HepG2 (cell line): ENCODE results near the gene PEMT. TPM values are rescaled to one million over a fixed set of nuclear protein-coding genes. Genes with fewer than 3 reads are reported as not detected.

Experiments used
- ARID2 ChIP-seq: sonication (generic); formaldehyde crosslinking; IDR thresholded peaks from 2 replicates; pipeline ENCODE4 v1.8.1; 2022; ENCODE audit warnings: mild to moderate bottlenecking, missing genetic modification reagents, borderline replicate concordance
- CEBPB ChIP-seq: IDR thresholded peaks from 2 replicates; pipeline ENCODE4 v1.6.1; 2011; ENCODE audit warnings: low read depth, low read length, improper control_type of control experiment, borderline replicate concordance
- DNMT3B ChIP-seq: conservative IDR thresholded peaks from 2 replicates; pipeline ENCODE4 v1.6.1; 2016; ENCODE audit warnings: missing biosample characterization, control low read depth
- DPF2 ChIP-seq: sonication (generic); formaldehyde crosslinking; IDR thresholded peaks from 2 replicates; pipeline ENCODE4 v1.4.0; 2020; ENCODE audit warnings: mild to moderate bottlenecking, low read depth, missing genetic modification reagents, borderline replicate concordance
- EP300 ChIP-seq, 3 experiments: sonication (generic) in 1 of 3; formaldehyde crosslinking in 1 of 3; IDR thresholded peaks; 2 replicates each; pipeline versions ENCODE4 v1.5.1 to v1.6.1; 2011 to 2020; ENCODE audit warnings: low read depth in 2 of 3, low read length in 2 of 3, borderline replicate concordance in 1 of 3, improper control_type of control experiment in 1 of 3, mild to moderate bottlenecking in 1 of 3, missing genetic modification reagents in 1 of 3, moderate library complexity in 1 of 3
- GABPA ChIP-seq, 2 experiments: IDR thresholded peaks; 2 replicates each; pipeline ENCODE4 v1.6.1; 2011 to 2016; ENCODE audit warnings: low read depth in 2 of 2, low read length in 1 of 2, missing biosample characterization in 1 of 2, missing genetic modification characterization in 1 of 2
- GABPB1 ChIP-seq: IDR thresholded peaks from 2 replicates; pipeline ENCODE4 v1.6.1; 2016; ENCODE audit warnings: mild to moderate bottlenecking, missing genetic modification reagents, moderate library complexity, missing compliant biosample characterization
- HDAC1 ChIP-seq: sonication (generic); formaldehyde crosslinking; IDR thresholded peaks from 2 replicates; pipeline ENCODE4 v1.5.1; 2020; ENCODE audit warnings: mild to moderate bottlenecking, missing genetic modification reagents
- JUND ChIP-seq: sonication (generic); formaldehyde crosslinking; IDR thresholded peaks from 2 replicates; pipeline ENCODE4 v1.8.0; 2022; ENCODE audit warnings: mild to moderate bottlenecking, missing genetic modification reagents
- NCOA2 ChIP-seq: sonication (generic); formaldehyde crosslinking; IDR thresholded peaks from 2 replicates; pipeline ENCODE4 v1.8.0; 2022; ENCODE audit warnings: inconsistent platforms
- NCOR1 ChIP-seq: fragments of 200-600 bp; sonication (generic); IDR thresholded peaks from 2 replicates; pipeline ENCODE4 v1.7.0; 2017; ENCODE audit warnings: antibody characterized with exemption, low read length, borderline replicate concordance
- NFE2L2 ChIP-seq: fragments of 150-350 bp; IDR thresholded peaks from 2 replicates; pipeline ENCODE4 v1.6.1; 2014; ENCODE audit warnings: low read length
- NR2F2 ChIP-seq: IDR thresholded peaks from 2 replicates; pipeline ENCODE4 v1.6.1; 2012; ENCODE audit warnings: low read depth, inconsistent platforms, borderline replicate concordance
- PHB2 ChIP-seq: fragments of 450-650 bp; IDR thresholded peaks from 2 replicates; pipeline ENCODE4 v1.6.1; 2018; ENCODE audit not compliant: partially characterized antibody
- PPARG ChIP-seq: conservative IDR thresholded peaks from 2 replicates; pipeline ENCODE4 v1.6.1; 2016; ENCODE audit warnings: missing biosample characterization, missing genetic modification reagents
- TARDBP ChIP-seq: sonication (generic); formaldehyde crosslinking; IDR thresholded peaks from 2 replicates; pipeline ENCODE4 v1.8.0; 2022; ENCODE audit warnings: mild to moderate bottlenecking, missing genetic modification reagents
- TOE1 ChIP-seq: sonication (generic); formaldehyde crosslinking; IDR thresholded peaks from 2 replicates; pipeline ENCODE4 v1.4.0; 2020; ENCODE audit warnings: mild to moderate bottlenecking, missing genetic modification reagents
- TOPORS ChIP-seq: sonication (generic); formaldehyde crosslinking; IDR thresholded peaks from 2 replicates; pipeline ENCODE4 v1.8.0; 2023; ENCODE audit warnings: mild to moderate bottlenecking, missing genetic modification reagents
- XRCC5 ChIP-seq: fragments of 200-400 bp; formaldehyde crosslinking; optimal IDR thresholded peaks from 2 replicates; pipeline ENCODE3; 2017; ENCODE audit warnings: mild to moderate bottlenecking, low read length
- ZNF10 ChIP-seq: sonication (generic); formaldehyde crosslinking; IDR thresholded peaks from 2 replicates; pipeline ENCODE4 v1.4.0; 2020; ENCODE audit warnings: mild to moderate bottlenecking, low read depth, missing genetic modification reagents, borderline replicate concordance
- ZNF12 ChIP-seq: sonication (generic); formaldehyde crosslinking; IDR thresholded peaks from 2 replicates; pipeline ENCODE4 v1.5.0; 2020; ENCODE audit warnings: missing genetic modification reagents
- ZNF605 ChIP-seq: sonication (generic); formaldehyde crosslinking; IDR thresholded peaks from 2 replicates; pipeline ENCODE4 v1.8.0; 2022; ENCODE audit warnings: mild to moderate bottlenecking, missing genetic modification reagents
- ZNF607 ChIP-seq: sonication (generic); formaldehyde crosslinking; IDR thresholded peaks from 2 replicates; pipeline ENCODE4 v1.5.1; 2020; ENCODE audit warnings: missing genetic modification reagents, mild to moderate bottlenecking, borderline replicate concordance
- ZNF678 ChIP-seq: sonication (generic); formaldehyde crosslinking; IDR thresholded peaks from 2 replicates; pipeline ENCODE4 v1.4.0; 2020; ENCODE audit warnings: mild to moderate bottlenecking, missing genetic modification reagents
- ZNF776 ChIP-seq: sonication (generic); formaldehyde crosslinking; IDR thresholded peaks from 2 replicates; pipeline ENCODE4 v1.4.0; 2020; ENCODE audit warnings: mild to moderate bottlenecking, missing genetic modification reagents
- polyA plus RNA-seq, 8 experiments: library from polyadenylated mRNA; depleted of rRNA in 3 of 8; stranded (reverse) in 7 of 8; unstranded in 1 of 8; fragments of >200 nt; fragmentation: Illumina TruSeq in 4 of 8; extraction: Trizol in 4 of 8; gene quantifications; 2 replicates each; pipeline versions ENCODE4 v1.2.1 to v1.2.3, GENCODE V29; 2011 to 2016; ENCODE audit warnings: low read depth in 4 of 8, missing spikeins in 1 of 8, mixed read lengths in 1 of 8; ENCODE audit not compliant: insufficient read depth in 1 of 8
- total RNA-seq, 5 experiments: library from RNA; depleted of rRNA; stranded (reverse); fragments of >200 nt; fragmentation: Illumina TruSeq; extraction: Trizol; gene quantifications; 2 replicates each; pipeline ENCODE4 v1.2.3, GENCODE V29; 2016; ENCODE audit warnings: low read depth in 1 of 5
- TF ChIP-seq, protein P1 (sequence below): sonication (generic); formaldehyde crosslinking; IDR thresholded peaks from 2 replicates; pipeline ENCODE4 v1.5.1; 2020; ENCODE audit warnings: mild to moderate bottlenecking, moderate library complexity, missing genetic modification reagents
- TF ChIP-seq, protein P2 (sequence below): sonication (generic); formaldehyde crosslinking; IDR thresholded peaks from 2 replicates; pipeline ENCODE4 v1.8.1; 2023; ENCODE audit warnings: mild to moderate bottlenecking, missing genetic modification reagents
- TF ChIP-seq, protein P3 (sequence below): sonication (generic); formaldehyde crosslinking; IDR thresholded peaks from 2 replicates; pipeline ENCODE4 v1.8.1; 2023; ENCODE audit warnings: mild to moderate bottlenecking, missing genetic modification reagents, borderline replicate concordance

PEMT gene
- total and polyA plus RNA-seq, 2 of the 13 experiments (the other 11 are each of a cell fraction or from before 2014, with no cell fraction given), result 31.7 to 43.6 TPM

DNA sequence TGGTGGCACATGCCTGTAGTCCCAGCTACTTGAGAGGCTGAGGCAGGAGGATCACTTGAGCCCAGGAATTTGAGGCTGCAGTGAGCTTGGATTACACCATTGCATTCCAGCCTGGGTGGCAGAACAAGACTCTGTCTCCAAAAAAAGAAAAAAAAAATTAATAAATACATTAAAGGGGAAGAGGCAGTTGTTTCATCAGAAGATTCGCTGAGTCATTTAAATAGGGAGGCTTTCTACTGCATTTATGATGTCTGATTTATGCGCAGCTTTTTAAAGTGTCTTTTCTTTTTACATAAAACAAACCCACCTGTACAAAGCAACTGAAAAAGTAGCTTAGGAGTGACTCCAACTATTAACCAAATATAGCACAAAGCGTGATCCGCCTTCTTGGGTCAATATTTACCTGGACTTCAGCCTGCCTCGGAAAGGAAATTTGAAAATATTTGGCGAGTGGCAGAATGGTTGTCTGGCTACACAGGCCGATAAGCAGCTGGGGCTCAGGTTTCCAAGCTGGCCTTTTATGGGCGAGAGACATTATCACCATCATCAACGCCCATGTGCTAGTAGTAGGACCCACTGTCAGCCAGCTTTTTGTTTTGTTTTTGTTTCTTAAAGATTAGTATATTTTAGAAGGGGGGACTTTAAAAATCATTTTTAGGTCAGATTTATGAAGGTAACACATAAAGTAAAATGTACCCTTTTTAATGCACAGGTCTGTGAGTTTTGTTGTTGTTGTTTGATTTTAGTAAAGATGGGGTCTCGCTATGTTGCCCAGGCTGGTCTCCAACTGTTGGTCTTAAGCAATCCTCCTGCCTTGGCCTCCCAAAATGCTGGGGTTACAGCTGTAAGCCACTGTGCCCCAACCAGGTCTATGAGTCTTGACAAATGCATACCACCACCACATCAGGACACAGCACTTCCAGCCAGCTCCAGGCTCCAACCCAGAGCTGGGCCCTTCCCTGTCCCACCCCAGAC lies 52.8 kb downstream of the PEMT start (continued):
- TF ChIP-seq EP300 (IDR thresholded peaks at IDR 0.05; ENCODE audit: low read depth in 2 of 2, low read length in 2 of 2) (peak; percentile 79 to 97; a peak in 2 of 4 replicates), EP300 (CRISPR knock-in tag; IDR thresholded peaks at IDR 0.05; ENCODE audit: borderline replicate concordance) (peak; percentile 89), HDAC1 (CRISPR knock-in tag) (peak; percentile 64), ZNF607 (CRISPR knock-in tag) (no peak), NR2F2 (no peak; the same call in 1 of the 2 replicates), ZNF10 (no peak), ARID2 (CRISPR knock-in tag) (peak; percentile 85; the same call in 1 of the 2 replicates), TOPORS (CRISPR knock-in tag) (0 out of 2 replicates have a peak, but pooled peaks have one; percentile 57), ZNF678 (CRISPR knock-in tag) (no peak), XRCC5 (peak; percentile 26), DNMT3B (CRISPR knock-in tag) (peak; percentile 74; the same call in 1 of the 2 replicates), PPARG (CRISPR knock-in tag) (peak; percentile 68; the same call in 1 of the 2 replicates), NFE2L2 (peak; percentile 97), CEBPB (no peak), ZNF776 (CRISPR knock-in tag) (no peak), ZNF12 (no peak), PHB2 (no peak), GABPB1 (CRISPR knock-in tag) (peak; percentile 13; the same call in 1 of the 2 replicates), NCOR1 (peak; percentile 91; the same call in 1 of the 2 replicates), TOE1 (CRISPR knock-in tag) (peak; percentile 38; the same call in 1 of the 2 replicates), TARDBP (CRISPR knock-in tag) (peak; percentile 92), ZNF605 (CRISPR knock-in tag) (0 out of 2 replicates have a peak, but pooled peaks have one; percentile 42), GABPA (IDR thresholded peaks at IDR 0.05; ENCODE audit: low read depth, low read length) (no peak), GABPA (CRISPR knock-in tag; IDR thresholded peaks at IDR 0.05; ENCODE audit: low read depth) (peak; percentile 39; the same call in 1 of the 2 replicates), NCOA2 (CRISPR knock-in tag) (peak; percentile 95), JUND (no peak), DPF2 (CRISPR knock-in tag) (peak; percentile 82)
- TF ChIP-seq, protein P1, sequence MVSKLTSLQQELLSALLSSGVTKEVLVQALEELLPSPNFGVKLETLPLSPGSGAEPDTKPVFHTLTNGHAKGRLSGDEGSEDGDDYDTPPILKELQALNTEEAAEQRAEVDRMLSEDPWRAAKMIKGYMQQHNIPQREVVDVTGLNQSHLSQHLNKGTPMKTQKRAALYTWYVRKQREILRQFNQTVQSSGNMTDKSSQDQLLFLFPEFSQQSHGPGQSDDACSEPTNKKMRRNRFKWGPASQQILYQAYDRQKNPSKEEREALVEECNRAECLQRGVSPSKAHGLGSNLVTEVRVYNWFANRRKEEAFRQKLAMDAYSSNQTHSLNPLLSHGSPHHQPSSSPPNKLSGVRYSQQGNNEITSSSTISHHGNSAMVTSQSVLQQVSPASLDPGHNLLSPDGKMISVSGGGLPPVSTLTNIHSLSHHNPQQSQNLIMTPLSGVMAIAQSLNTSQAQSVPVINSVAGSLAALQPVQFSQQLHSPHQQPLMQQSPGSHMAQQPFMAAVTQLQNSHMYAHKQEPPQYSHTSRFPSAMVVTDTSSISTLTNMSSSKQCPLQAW (CRISPR knock-in tag), result peak; percentile 78
- TF ChIP-seq, protein P2, sequence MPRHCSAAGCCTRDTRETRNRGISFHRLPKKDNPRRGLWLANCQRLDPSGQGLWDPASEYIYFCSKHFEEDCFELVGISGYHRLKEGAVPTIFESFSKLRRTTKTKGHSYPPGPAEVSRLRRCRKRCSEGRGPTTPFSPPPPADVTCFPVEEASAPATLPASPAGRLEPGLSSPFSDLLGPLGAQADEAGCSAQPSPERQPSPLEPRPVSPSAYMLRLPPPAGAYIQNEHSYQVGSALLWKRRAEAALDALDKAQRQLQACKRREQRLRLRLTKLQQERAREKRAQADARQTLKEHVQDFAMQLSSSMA (CRISPR knock-in tag), result no peak
- TF ChIP-seq, protein P3, sequence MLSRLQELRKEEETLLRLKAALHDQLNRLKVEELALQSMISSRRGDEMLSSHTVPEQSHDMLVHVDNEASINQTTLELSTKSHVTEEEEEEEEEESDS, result 0 out of 2 replicates have a peak, but pooled peaks have one; percentile 47
